GM19043 (cell line): ENCODE measurements around the gene FGFR2.

Experiments used
- ATAC-seq: cut with Tn5 transposase; IDR thresholded peaks from one replicate; pipeline ENCODE4 v1.9.1; 2021; ENCODE audit warnings: low read depth; ENCODE audit not compliant: unreplicated experiment

FGFR2 gene

GRCh38 chr10:121611393-121612159, 13.3 kb upstream of the FGFR2 start:
- ATAC-seq, result no peak

DNA sequence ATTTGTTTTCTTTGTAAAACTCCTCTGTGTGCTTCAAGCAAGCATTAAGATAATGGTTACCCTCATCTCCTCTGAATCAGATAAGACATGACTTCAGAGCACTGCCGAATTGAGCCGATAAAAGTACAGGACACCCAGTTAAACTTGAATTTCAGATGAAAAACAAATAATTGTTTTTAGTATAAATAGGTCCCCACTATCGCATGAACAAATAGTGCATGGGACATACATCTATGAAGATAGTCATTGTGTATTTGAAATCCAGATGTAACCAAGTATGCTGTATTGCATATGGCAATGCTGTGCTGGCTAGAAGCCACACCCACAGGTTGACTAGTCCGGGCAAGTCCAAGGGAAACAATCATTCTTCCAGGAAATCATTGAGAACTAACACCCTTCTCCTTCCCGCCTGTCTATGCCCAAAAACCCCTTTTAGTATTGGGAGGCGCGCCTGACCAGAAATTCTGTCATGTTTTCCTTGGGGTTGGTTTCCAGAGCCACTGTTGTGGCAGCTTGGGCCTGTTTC, 12.6 kb upstream of the FGFR2 start:
- ATAC-seq, result no peak

DNA sequence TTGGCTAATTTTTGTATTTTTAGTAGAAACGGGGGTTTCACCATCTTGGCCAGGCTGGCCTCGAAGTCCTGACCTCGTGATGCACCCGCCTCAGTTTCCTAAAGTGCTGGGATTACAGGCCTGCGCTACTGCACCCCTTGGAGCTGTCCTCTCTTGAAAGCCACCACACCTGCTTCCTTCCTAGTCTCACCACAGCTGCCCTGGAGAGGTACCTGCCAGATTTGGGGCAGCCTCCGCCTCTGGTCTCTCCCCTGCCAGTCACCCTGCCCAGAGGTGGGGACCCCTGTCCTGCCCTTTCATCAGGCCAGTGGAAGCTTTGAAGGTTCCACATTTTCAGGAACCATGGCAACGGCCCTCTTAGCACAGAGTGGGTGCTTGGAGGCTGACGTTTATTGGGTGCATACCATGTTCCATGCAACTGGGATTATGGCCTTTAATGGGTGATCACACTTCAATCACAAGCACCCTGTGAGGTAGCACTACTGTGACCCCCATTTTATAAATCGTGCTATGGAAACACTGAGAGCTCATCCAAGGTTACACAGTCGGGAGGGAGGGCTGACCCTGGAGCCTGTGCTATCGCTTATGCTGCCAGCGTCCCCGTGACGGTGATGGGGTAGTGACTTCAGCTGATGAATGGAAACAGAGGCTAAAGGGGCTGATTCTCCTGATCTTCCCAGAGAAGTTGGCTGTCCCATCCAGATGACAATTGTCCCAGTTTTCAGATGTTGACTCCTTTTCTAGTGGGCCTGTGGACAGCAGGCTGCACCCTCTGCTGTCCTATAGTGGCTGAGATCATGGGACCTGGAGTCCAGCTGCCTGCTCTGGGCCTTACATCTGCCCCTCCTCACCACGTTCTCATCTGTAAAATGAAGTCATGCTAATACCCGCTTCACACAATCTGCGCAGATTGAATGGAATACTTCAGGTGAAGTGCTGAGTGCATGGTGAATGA, 11.5 kb upstream of the FGFR2 start:
- ATAC-seq, result no peak

GRCh38 chr10:121608469-121609190, 10.4 kb upstream of the FGFR2 start:
- ATAC-seq, result peak; percentile 81

- ATAC-seq, result no peak
Measured at GRCh38 chr10:121607310-121608055, 9.2 kb upstream of the FGFR2 start.

- no peak for ATAC-seq
Measured at GRCh38 chr10:121605708-121606107, 7.5 kb upstream of the FGFR2 start.

GRCh38 chr10:121601458-121601857, 3.2 kb upstream of the FGFR2 start:
- no peak for ATAC-seq

DNA sequence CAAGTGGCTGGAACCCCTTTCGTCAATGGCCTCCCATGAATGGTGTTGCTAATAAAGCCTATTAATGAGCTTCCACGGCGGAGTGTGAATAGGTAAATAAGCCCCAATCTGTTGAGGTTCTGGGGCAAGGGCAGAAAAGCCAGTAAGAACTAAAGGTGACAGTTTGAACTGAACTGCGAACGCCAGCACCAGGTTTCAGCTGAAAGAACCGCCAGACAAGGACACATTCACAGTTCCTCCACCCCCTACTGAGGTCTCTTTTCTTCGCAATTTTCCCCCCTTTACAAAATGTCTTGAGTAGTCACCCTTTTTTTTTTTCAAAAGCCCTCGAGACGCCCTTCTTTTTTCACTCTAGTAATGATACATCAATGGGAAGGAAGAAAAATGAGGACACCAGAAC, 2.4 kb upstream of the FGFR2 start:
- no peak for ATAC-seq

DNA sequence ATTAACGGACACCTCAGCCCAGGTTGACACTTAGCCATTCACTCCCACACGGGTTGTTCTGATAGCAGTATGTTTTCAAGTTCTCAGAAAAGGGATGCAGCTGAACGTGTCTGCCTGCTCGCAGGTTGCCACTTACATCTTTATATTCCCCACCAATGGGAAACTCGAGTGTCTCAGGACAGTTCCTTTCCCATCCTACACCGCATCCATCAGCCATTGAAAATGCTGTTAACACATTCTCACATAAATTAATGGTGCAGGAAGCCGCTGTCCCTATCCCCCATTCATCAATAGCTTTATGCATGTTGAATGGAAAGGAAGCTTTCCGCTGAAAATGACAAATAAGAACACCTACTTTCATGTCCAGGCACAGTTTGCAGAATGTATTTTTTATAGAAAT, 1.7 kb upstream of the FGFR2 start:
- no peak for ATAC-seq

- ATAC-seq, result no peak
Measured at GRCh38 chr10:121597504-121598262, 561 bp downstream of the FGFR2 start.

DNA sequence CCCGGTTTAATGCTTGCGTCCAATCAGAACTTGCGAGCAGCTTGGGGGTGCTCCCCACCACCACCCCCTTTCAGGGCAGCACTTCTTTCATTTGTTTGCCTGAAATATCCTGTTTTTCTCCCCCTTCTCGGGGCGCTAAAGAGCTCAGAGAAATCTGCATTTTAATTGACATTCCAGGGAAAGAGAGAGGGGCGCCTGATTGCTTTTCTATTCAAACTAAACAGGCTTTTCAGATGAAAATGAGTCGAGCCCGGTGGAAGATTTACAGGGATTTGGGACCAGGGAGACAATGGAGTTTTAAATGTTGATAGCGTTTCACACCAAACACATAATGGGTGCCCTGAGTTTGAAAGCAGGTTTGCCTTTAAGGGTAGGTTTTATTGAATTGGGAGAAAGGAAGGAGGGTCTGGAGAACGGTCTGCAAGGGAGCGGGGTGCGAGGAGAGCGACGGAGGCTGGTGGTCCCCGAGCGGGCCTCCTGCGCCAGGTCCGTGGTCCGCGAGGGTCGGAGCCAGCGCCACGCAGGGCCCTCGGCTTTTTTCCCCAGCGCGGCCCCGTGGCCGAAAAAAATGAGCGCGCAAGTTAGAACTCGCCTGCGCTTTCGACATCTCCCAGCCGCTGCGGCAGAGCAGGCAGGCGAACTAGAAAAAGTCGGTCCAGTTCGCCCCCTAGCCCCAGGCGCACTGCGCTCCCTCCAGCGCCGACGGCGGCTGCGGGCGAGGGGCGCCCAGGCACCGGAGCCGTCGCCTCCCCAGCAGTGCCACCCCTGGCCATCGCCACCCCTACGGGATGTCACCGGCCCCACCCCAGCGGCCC, 1.3 kb downstream of the FGFR2 start:
- no peak for ATAC-seq

GRCh38 chr10:121595806-121596688, 2.2 kb downstream of the FGFR2 start:
- ATAC-seq, result no peak

DNA sequence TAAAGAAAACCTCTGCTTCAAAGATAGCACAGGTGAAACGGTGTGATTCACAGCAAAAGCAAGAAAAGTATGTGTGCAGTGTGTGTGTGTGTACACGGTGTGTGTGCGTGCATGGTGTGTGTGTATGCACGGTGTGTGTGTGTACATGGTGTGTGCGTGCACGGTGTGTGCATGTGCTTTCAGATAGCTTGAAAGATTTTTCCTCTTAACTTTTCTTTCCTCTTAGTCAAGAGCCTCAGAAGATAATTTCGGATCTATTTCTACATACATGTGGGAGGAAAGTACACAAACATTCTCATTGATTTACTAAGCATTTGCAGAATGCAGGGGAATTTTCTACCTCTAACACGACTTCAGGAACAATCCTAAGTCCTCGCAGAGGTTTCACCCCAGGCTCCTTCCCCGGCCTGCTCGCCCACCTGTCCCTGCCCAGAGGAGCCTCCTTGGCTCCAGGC, 2.9 kb downstream of the FGFR2 start:
- no peak for ATAC-seq

DNA sequence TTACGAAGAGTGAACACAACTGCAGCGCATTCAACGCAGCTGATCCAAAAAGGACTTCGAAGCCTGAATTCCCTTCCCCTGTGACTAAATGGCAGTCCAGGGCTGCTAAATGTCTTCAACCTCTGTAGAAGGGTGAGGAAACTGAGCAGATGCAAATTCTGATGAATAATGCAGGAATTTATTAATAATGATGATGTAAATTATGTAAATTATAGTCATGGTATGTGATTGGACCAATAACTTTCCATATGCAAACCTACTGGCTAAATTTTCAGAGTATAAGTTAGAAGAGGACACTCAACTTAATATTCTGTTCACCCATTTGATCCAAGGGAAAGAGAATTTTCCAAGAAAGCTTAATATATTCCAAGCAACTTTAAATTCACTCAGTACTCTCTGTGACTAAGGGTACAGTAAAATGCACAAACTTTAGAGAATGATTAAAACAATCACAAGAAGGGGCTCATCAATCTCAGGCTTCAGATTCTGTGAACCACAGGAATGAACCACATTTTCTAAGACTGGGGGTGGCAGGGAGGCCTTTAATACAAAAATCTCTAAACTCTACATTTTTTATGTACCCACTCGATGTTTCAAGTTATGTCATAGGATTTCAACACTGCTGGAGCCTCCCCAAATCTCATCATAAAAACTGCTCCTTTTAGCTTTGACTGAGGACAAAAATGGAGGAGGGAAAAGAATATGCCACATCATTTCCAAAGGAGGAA, 3.5 kb downstream of the FGFR2 start:
- ATAC-seq, result no peak

DNA sequence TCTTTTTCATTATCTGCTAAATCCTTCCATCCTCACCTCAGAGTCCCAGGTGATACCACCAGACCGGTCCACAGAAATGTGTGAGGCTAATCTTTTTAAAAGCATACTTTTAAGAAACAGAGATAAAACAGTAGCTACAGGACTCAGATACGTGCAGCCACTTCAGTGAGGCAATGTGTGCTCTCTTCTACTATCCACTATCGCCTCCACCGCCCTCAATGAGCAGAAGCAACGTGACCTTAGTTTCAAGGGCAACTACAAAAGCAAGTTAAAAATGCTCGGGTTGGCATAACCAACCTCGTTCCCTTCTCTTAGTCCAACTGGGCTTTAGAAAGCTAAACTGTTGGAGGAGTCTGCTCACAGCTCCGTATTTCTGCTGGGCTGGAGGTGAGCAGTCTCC, 4.2 kb downstream of the FGFR2 start:
- no peak for ATAC-seq

- no peak for ATAC-seq
Measured at GRCh38 chr10:121593281-121594075, 4.8 kb downstream of the FGFR2 start.
